Measurements from ENCODE around the gene SYNRG.
"Not testable (repeated sequence)": the region's sequence is repeated elsewhere in the genome, so short reads cannot be mapped to it uniquely, and the experiment has no call there.

SYNRG gene

DNA sequence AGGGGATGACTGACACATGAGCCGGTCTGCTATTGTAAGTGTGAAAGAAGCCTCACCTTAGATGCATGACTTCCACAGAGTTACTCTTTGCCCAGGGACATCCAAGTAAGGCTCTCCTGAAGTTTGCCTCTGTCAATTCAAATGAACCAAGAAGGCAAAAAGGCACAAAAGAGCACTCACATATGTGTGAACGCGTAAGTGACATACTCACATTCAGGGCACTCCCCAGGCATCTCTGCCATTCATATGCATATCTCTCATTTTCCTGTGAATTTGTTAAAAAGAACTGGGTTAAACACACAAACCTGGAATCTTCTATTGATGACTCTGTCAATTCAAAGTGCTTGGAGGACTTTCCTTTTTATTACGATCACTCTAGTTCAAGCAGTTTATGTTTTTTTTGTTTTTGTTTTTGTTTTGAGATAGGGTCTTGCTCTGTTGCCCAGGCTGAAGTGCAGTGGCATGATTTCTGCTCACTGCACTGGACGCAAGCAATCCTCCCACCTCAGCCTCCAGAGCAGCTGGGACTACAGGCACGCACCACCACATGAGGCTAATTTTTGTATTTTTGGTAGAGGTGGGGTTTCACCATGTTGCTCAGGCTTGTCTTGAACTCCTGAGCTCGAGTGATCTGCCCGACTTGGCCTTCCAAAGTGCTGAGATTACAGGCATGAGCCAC, 70.1 kb downstream of the SYNRG start:
- DNase-seq (ENCODE audit: low read depth): no peak

- no peak for DNase-seq (ENCODE audit: low read depth)
These were observed 73.3 kb downstream of the SYNRG start for GRCh38 chr17:37535906-37536305.

DNA sequence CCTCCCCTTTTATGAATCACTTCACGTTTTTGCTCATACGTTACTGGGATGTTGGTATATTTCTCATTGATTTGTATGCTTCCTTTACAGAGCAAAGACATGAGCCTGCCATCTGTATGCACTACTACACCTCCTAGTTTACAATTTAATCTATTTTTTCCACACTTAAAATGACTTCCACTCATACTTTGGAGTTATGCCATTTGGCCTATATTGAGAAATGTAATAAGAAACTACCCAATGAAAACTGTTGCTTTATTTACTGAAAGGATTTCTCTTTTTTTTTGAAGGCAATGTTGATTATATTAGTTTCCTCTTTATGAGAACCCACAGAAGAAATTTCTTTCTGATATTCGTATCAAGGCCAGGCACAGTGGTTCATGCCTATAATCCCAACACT, 76.5 kb downstream of the SYNRG start:
- DNase-seq (ENCODE audit: low read depth): no peak

GRCh38 chr17:37530420-37530819, 78.8 kb downstream of the SYNRG start:
- DNase-seq (ENCODE audit: low read depth): no peak

DNA sequence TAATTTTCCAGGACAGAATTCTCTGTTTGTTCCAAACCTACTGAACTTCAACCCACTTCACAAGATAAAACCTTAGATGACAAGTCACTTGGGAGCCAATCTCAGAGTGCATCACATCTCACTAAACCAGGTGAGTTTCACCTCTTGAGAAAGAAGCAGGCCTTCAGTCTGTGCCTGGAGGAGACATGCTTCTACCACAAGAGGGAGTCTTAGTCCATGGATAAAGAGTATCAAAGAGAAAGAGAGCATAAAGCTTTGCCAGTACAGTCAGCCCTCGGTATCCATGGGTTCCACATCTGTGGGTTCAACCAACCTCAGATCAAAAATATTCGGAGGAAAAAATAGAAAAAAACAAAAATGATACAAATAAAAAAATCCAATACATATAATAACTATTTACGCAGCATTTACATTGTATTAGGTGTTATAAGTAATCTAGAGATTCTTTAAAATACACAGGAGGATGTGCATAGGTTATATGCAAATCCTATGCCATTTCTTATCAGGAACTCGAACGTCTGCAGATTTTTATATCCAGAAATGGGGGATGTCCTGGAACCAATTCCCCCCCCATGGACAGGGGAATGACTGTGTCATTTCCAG, 81.9 kb downstream of the SYNRG start:
- no peak for DNase-seq (ENCODE audit: low read depth)

GRCh38 chr17:37523715-37524219, 85.5 kb downstream of the SYNRG start:
- DNase-seq (ENCODE audit: low read depth): no peak

GRCh38 chr17:37521821-37522220, 87.4 kb downstream of the SYNRG start:
- no peak for DNase-seq (ENCODE audit: low read depth)

DNA sequence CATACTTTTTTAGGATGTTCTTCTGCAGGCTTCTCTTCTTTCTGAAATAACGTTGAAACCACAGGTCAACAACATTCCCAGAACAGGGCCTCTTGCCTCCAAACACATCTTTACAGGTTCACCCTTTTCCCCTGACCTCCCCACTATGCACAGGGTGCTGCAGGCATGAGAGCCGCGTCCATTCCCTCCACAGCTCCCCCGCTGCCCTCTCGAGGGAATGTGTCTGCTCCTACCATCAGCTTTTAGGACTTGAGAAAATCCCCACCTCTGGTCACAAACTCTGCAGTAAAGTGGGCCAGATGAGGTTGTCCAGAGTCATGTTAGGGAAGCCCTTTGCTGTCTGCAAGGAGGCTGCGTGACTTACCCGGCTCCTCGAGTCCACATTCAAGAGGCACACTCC, 89.0 kb downstream of the SYNRG start:
- no peak for DNase-seq (ENCODE audit: low read depth)

GRCh38 chr17:37519251-37519985, 89.8 kb downstream of the SYNRG start:
- DNase-seq (ENCODE audit: low read depth): no peak

GRCh38 chr17:37518826-37519225, 90.4 kb downstream of the SYNRG start:
- DNase-seq (ENCODE audit: low read depth): no peak

- DNase-seq (ENCODE audit: low read depth): no peak
These were observed 91.3 kb downstream of the SYNRG start for GRCh38 chr17:37517881-37518280.

- DNase-seq (ENCODE audit: low read depth): no peak
These were observed 93.1 kb downstream of the SYNRG start for GRCh38 chr17:37516127-37516571.

DNA sequence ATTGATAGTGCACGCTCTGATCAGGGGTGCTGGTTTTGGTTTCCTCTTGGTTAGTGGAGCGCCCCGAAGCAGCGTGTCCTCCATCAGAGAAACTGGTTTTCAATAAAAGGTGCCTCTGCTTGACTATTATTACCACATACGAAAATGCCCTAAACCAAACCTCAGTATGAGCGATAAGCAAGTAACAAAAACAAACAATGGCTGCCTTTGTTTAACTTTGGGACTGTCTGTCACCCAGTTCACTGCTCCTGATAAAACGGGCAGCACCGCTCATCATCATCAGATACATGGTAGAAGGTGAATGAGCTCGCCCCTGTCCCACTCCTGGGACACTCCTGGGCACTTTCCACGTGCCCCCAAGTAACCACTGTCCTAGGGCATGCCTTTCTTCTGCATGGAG, 95.5 kb downstream of the SYNRG start:
- no peak for DNase-seq (ENCODE audit: low read depth)

- DNase-seq (ENCODE audit: low read depth): no peak
These were observed 96.7 kb downstream of the SYNRG start for GRCh38 chr17:37512442-37513068.

DNA sequence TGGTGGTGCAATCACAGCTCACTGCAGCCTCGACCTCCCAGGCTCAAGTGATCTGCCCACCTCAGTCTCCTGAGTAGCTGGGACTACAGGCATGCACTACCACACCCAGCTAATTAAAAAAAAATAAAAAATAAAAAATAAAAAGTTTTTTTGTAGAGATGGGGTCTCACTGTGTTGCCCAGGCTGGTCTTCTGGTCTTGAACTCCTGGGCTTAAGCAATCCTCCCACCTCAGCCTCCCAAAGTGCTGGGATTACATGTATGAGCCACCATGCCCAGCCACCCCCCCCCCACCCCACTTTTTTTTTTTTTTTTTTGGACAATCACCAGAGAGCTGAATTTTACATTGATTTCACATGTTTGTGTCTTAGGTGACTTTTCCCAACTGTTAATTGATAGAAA, 97.6 kb downstream of the SYNRG start:
- DNase-seq (ENCODE audit: low read depth): not testable (repeated sequence)

- DNase-seq (ENCODE audit: low read depth): no peak
These were observed 99.2 kb downstream of the SYNRG start for GRCh38 chr17:37510056-37510455.

GRCh38 chr17:37507111-37507510, 102.1 kb downstream of the SYNRG start:
- no peak for DNase-seq (ENCODE audit: low read depth)

GRCh38 chr17:37506678-37507077, 102.5 kb downstream of the SYNRG start:
- no peak for DNase-seq (ENCODE audit: low read depth)

DNA sequence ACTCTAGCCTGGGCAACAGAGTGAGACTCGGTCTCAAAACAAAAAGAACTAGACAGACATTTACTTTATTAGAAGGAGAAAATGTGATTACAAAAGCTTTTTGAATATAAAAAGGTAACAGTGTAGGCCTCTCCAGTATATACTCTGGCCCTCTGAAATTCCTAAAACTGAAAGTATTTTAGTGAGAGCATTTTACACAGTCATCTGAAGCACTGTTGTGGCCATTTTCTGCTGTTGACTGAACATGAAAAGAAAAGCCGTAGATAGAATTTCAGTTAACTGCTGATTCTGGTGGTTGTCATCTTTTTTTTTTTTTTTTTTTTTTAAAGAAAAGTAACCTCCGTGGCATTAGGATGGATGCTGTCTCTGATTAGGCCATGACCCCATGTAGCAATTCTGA, 103.9 kb downstream of the SYNRG start:
- DNase-seq (ENCODE audit: low read depth): no peak

- no peak for DNase-seq (ENCODE audit: low read depth)
These were observed 106.1 kb downstream of the SYNRG start for GRCh38 chr17:37503148-37503547.

GRCh38 chr17:37502009-37502936, 106.9 kb downstream of the SYNRG start:
- no peak for DNase-seq (ENCODE audit: low read depth)

- DNase-seq (ENCODE audit: low read depth): no peak
These were observed 108.8 kb downstream of the SYNRG start for GRCh38 chr17:37500378-37500777.

Data from activated T-cell treated with anti-CD3 and anti-CD28 coated beads for 1 hour (primary cell).